Measurements from ENCODE around the gene TRIP6. TPM values are rescaled to one million over a fixed set of nuclear protein-coding genes. Genes with fewer than 3 reads are reported as not detected.

The TRIP6 gene
- total RNA-seq, 1 experiment from 2014 or later = 140 TPM

DNA sequence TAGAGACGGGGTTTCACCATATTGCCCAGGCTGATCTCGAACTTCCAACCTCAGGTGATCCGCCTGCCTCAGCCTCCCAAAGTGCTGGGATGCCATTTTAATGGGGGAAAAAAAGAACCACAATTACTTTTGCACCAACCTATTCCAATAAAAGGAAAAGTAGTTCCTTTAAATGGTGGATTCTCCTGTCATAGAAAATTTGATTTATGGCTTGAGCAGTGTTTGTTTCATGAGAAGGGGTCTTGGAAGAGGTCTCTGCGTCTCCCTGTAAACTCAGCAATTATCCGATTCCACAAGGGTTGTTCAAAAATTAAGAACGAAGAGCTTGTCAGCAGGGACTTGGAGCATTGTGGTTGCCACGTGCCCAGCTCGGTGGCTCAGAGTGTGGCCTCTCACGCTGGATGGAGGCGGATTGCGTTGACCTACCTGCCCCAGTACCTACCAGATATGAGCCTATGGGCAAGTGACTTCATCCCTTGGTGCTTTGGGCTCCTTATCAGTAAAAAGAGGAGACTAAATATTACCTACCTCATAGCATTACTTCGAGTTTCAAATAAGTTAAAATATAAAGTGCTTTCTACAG is 2.8 kb upstream of the TRIP6 start:
- TF ChIP-seq, protein P1, sequence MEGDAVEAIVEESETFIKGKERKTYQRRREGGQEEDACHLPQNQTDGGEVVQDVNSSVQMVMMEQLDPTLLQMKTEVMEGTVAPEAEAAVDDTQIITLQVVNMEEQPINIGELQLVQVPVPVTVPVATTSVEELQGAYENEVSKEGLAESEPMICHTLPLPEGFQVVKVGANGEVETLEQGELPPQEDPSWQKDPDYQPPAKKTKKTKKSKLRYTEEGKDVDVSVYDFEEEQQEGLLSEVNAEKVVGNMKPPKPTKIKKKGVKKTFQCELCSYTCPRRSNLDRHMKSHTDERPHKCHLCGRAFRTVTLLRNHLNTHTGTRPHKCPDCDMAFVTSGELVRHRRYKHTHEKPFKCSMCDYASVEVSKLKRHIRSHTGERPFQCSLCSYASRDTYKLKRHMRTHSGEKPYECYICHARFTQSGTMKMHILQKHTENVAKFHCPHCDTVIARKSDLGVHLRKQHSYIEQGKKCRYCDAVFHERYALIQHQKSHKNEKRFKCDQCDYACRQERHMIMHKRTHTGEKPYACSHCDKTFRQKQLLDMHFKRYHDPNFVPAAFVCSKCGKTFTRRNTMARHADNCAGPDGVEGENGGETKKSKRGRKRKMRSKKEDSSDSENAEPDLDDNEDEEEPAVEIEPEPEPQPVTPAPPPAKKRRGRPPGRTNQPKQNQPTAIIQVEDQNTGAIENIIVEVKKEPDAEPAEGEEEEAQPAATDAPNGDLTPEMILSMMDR (conservative IDR thresholded peaks at IDR 0.05; ENCODE audit: low read depth, low read length) = no peak
- no peak for TF ChIP-seq EZH2 (IDR thresholded peaks at IDR 0.05; ENCODE audit: borderline replicate concordance, low read depth, low read length, poor library complexity, severe bottlenecking)
- H3K9me3 ChIP-seq (ENCODE audit: low read depth, low read length, poor library complexity, severe bottlenecking) = no peaks in the 10 kb centered on the region
- DNase-seq (ENCODE audit: low spot score) = no peak
- no peak overlapping the region for H3K27ac ChIP-seq (ENCODE audit: low read depth, low read length, poor library complexity, severe bottlenecking)
- no peaks in the 10 kb centered on the region for H3K27me3 ChIP-seq (replicated peaks; ENCODE audit: insufficient read depth, low read depth, low read length, poor library complexity)
- H3K4me3 ChIP-seq (ENCODE audit: low read depth, low read length, poor library complexity, severe bottlenecking) = no peak overlapping the region
- ChIA-PET POLR2A (ENCODE audit: low non-redundant PET) (interaction anchor here (0.6 kb wide), 1 partner anchor 23 kb away, joined by 3 read pairs; no protein-coding TSS in a partner anchor), CTCF (no interaction called here)
- intact Hi-C loops (cut with micrococcal nuclease; ENCODE audit: unreplicated experiment) = no loop called here
- H3K36me3 ChIP-seq (ENCODE audit: insufficient read depth, low read length, poor library complexity, severe bottlenecking) = peaks cover 3% of the 10 kb centered on the region
- BruUV-seq (replicated peaks) = no TSS peak
- peaks cover 28% of the 10 kb centered on the region for H3K4me1 ChIP-seq (ENCODE audit: insufficient read depth, low read length, poor library complexity, severe bottlenecking)

DNA sequence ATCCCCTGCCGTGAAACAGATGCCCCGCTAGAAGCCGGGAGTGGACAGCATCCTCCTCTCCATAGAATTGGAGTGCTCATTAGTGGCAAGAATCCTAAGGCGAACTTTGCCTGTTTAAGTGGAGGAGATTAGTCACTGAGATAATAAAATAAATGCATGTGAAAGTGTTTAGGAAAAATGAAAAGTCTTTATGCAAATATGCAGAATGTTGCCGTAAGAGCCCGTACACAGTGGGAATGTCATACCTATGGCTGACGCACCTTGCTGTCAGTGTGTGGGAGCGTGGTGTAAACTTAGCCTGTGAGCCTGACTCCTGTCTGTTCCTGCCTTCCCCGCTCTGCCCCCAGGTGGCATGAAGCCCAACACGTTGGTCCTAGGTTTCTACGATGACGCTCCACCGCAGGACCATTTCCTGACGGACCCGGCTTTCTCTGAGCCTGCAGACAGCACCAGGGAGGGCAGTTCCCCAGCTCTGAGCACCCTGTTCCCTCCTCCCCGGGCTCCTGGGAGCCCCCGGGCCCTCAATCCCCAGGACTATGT is 1.7 kb upstream of the TRIP6 start:
- Histone ChIP-seq H3K9me3 (ENCODE audit: low read depth, low read length, poor library complexity, severe bottlenecking) (no peaks in the 10 kb centered on the region), H3K36me3 (ENCODE audit: insufficient read depth, low read length, poor library complexity, severe bottlenecking) (peaks cover 9% of the 10 kb centered on the region), H3K4me3 (ENCODE audit: low read depth, low read length, poor library complexity, severe bottlenecking) (no peak overlapping the region), H3K27me3 (replicated peaks; ENCODE audit: insufficient read depth, low read depth, low read length, poor library complexity) (no peaks in the 10 kb centered on the region), H3K4me1 (ENCODE audit: insufficient read depth, low read length, poor library complexity, severe bottlenecking) (peaks cover 28% of the 10 kb centered on the region), H3K27ac (ENCODE audit: low read depth, low read length, poor library complexity, severe bottlenecking) (peak overlapping the region; percentile 96)
- DNase-seq (ENCODE audit: low spot score) = peak; percentile 60
- no TSS peak for BruUV-seq (replicated peaks)
- ChIA-PET CTCF (no interaction called here), POLR2A (ENCODE audit: low non-redundant PET) (no interaction called here)
- TF ChIP-seq, protein P1 (conservative IDR thresholded peaks at IDR 0.05; ENCODE audit: low read depth, low read length) = no peak
- no peak for TF ChIP-seq EZH2 (IDR thresholded peaks at IDR 0.05; ENCODE audit: borderline replicate concordance, low read depth, low read length, poor library complexity, severe bottlenecking)
- intact Hi-C loops (cut with micrococcal nuclease; ENCODE audit: unreplicated experiment) = no loop called here

DNA sequence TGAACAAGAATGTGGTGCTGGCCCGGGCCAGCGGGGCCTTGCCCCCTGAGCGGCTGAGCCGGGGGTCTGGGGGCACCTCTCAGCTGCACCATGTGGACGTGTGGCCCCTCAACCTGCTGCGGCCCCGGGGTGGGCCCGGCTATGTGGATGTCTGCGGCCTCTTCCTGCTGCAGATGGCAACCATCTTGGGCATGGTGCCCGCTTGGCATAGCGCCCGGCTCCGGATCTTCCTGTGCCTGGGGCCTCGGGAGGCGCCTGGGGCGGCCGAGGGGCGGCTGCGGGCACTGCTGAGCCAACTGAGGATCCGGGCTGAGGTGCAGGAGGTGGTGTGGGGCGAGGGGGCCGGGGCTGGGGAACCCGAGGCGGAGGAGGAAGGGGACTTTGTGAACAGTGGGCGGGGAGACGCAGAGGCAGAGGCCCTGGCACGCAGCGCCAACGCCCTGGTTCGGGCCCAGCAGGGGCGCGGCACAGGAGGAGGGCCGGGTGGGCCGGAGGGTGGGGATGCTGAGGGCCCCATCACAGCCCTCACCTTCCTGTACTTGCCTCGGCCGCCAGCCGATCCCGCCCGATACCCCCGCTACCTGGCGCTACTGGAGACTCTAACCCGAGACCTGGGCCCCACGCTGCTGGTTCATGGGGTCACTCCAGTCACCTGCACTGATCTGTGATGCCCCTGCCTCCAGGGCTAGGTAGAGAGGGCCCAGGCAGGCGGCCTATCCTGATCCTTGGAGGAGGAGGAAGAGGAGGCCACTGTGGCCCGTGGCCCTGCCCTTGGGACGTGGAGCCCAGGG is 1.1 kb upstream of the TRIP6 start:
- Histone ChIP-seq H3K36me3 (ENCODE audit: insufficient read depth, low read length, poor library complexity, severe bottlenecking) (peaks cover 15% of the 10 kb centered on the region), H3K4me1 (ENCODE audit: insufficient read depth, low read length, poor library complexity, severe bottlenecking) (peaks cover 28% of the 10 kb centered on the region), H3K27me3 (replicated peaks; ENCODE audit: insufficient read depth, low read depth, low read length, poor library complexity) (no peaks in the 10 kb centered on the region), H3K9me3 (ENCODE audit: low read depth, low read length, poor library complexity, severe bottlenecking) (no peaks in the 10 kb centered on the region), H3K27ac (ENCODE audit: low read depth, low read length, poor library complexity, severe bottlenecking) (peak overlapping the region; percentile 96), H3K4me3 (ENCODE audit: low read depth, low read length, poor library complexity, severe bottlenecking) (peak overlapping the region; percentile 82)
- CTCF ChIA-PET = no interaction called here
- no peak for TF ChIP-seq EZH2 (IDR thresholded peaks at IDR 0.05; ENCODE audit: borderline replicate concordance, low read depth, low read length, poor library complexity, severe bottlenecking)
- TF ChIP-seq, protein P1 (conservative IDR thresholded peaks at IDR 0.05; ENCODE audit: low read depth, low read length) = no peak
- BruUV-seq (replicated peaks) = no TSS peak
- DNase-seq (ENCODE audit: low spot score) = peak; percentile 87
- intact Hi-C loops (cut with micrococcal nuclease; ENCODE audit: unreplicated experiment) = no loop called here
- POLR2A ChIA-PET (ENCODE audit: low non-redundant PET) = no interaction called here
